GM18502 (cell line): Measurements from ENCODE around the gene METTL27.
"Not testable (repeated sequence)": the region's sequence is repeated elsewhere in the genome, so short reads cannot be mapped to it uniquely, and the experiment has no call there.

Experiments used
- ATAC-seq: cut with Tn5 transposase; IDR thresholded peaks from one replicate; pipeline ENCODE4 v1.9.1; 2021; ENCODE audit warnings: mild to moderate bottlenecking; ENCODE audit not compliant: unreplicated experiment, poor library complexity

METTL27 gene

GRCh38 chr7:73870041-73870492 is 27.8 kb upstream of the METTL27 start:
- no peak for ATAC-seq

- ATAC-seq: no peak
These were observed 26.9 kb upstream of the METTL27 start for GRCh38 chr7:73869011-73869798.

GRCh38 chr7:73866446-73866767 is 24.1 kb upstream of the METTL27 start:
- no peak for ATAC-seq

GRCh38 chr7:73865738-73866445 is 23.6 kb upstream of the METTL27 start:
- no peak for ATAC-seq

GRCh38 chr7:73864981-73865711 is 22.8 kb upstream of the METTL27 start:
- no peak for ATAC-seq

GRCh38 chr7:73861305-73861704 is 19.0 kb upstream of the METTL27 start:
- ATAC-seq: no peak

GRCh38 chr7:73860859-73861258 is 18.5 kb upstream of the METTL27 start, which contains the start of gene TMEM270:
TSS of gene TMEM270 (plus strand) at chr7:73861159. CDS start at chr7:73861195, 36 bp downstream.
- no peak for ATAC-seq

- no peak for ATAC-seq
These were observed 16.5 kb upstream of the METTL27 start for GRCh38 chr7:73858807-73859206.

- ATAC-seq: no peak
These were observed 14.6 kb upstream of the METTL27 start for GRCh38 chr7:73856941-73857340.

GRCh38 chr7:73852500-73852899 is 10.2 kb upstream of the METTL27 start:
- ATAC-seq: no peak

GRCh38 chr7:73851410-73852338 is 9.4 kb upstream of the METTL27 start:
- ATAC-seq: peak; percentile 89

GRCh38 chr7:73850781-73851207 is 8.5 kb upstream of the METTL27 start:
- ATAC-seq: no peak

- ATAC-seq: no peak
These were observed 5.8 kb upstream of the METTL27 start for GRCh38 chr7:73847941-73848723.

- ATAC-seq: not testable (repeated sequence)
These were observed 3.4 kb upstream of the METTL27 start for GRCh38 chr7:73845701-73846195.

GRCh38 chr7:73844848-73845460 is 2.6 kb upstream of the METTL27 start:
- ATAC-seq: no peak

- ATAC-seq: no peak
These were observed 1.8 kb upstream of the METTL27 start for GRCh38 chr7:73844131-73844547.

GRCh38 chr7:73841689-73842066 is 638 bp downstream of the METTL27 start:
- ATAC-seq: no peak

GRCh38 chr7:73840715-73841379 is 1.5 kb downstream of the METTL27 start:
- ATAC-seq: no peak
